Measurements from ENCODE around the gene NDC80. TPM values are rescaled to one million over a fixed set of nuclear protein-coding genes. Genes with fewer than 3 reads are reported as not detected.
A peak's percentile ranks its signal among the peaks of the same experiment; 100 is the strongest.
"Not testable (repeated sequence)": the region's sequence is repeated elsewhere in the genome, so short reads cannot be mapped to it uniquely, and the experiment has no call there.

The NDC80 gene
- 10 to 100 TPM; 23.5 to 26.4 (median 24.7) TPM for polyA plus RNA-seq (ENCODE audit: insufficient read length in 4 of 4)

GRCh38 chr18:2571200-2572170, at the start of gene NDC80, which contains the start of gene METTL4:
Gene NDC80, plus strand, starts transcription at chr18:2571557. Its CDS starts 1,429 bp downstream, at chr18:2572986.
Gene METTL4, minus strand, starts transcription at chr18:2571505. Its CDS starts 4,289 bp downstream, at chr18:2567216.
- DNase-seq (ENCODE audit: low read depth in 4 of 4, low spot score in 3 of 4): peak; percentile 80 to 87 (median 84)

GRCh38 chr18:2522112-2522511, 49.2 kb upstream of the NDC80 start:
- no peak for DNase-seq (ENCODE audit: low read depth in 4 of 4, low spot score in 3 of 4)

GRCh38 chr18:2524794-2525198, 46.6 kb upstream of the NDC80 start:
- not testable (repeated sequence) for DNase-seq (ENCODE audit: low read depth in 4 of 4, low spot score in 3 of 4)

GRCh38 chr18:2526329-2526728, 45.0 kb upstream of the NDC80 start:
- DNase-seq (ENCODE audit: low read depth in 4 of 4, low spot score in 3 of 4): no peak

GRCh38 chr18:2529154-2529553, 42.2 kb upstream of the NDC80 start:
- no peak for DNase-seq (ENCODE audit: low read depth in 4 of 4, low spot score in 3 of 4)

- no peak for DNase-seq (ENCODE audit: low read depth in 4 of 4, low spot score in 3 of 4)
Measured at GRCh38 chr18:2531751-2532150, 39.6 kb upstream of the NDC80 start.

GRCh38 chr18:2532797-2533196, 38.6 kb upstream of the NDC80 start:
- DNase-seq (ENCODE audit: low read depth in 4 of 4, low spot score in 3 of 4): no peak

- no peak for DNase-seq (ENCODE audit: low read depth in 4 of 4, low spot score in 3 of 4)
Measured at GRCh38 chr18:2534906-2535305, 36.5 kb upstream of the NDC80 start.

- DNase-seq (ENCODE audit: low read depth in 4 of 4, low spot score in 3 of 4): no peak
Measured at GRCh38 chr18:2535419-2535910, 35.9 kb upstream of the NDC80 start.

GRCh38 chr18:2536063-2536462, 35.3 kb upstream of the NDC80 start:
- DNase-seq (ENCODE audit: low read depth in 4 of 4, low spot score in 3 of 4): no peak

- no peak for DNase-seq (ENCODE audit: low read depth in 4 of 4, low spot score in 3 of 4)
Measured at GRCh38 chr18:2536493-2536892, 34.9 kb upstream of the NDC80 start.

- DNase-seq (ENCODE audit: low read depth in 4 of 4, low spot score in 3 of 4): no peak
Measured at GRCh38 chr18:2537296-2537695, 34.1 kb upstream of the NDC80 start.

- no peak for DNase-seq (ENCODE audit: low read depth in 4 of 4, low spot score in 3 of 4)
Measured at GRCh38 chr18:2538236-2538635, 33.1 kb upstream of the NDC80 start.

GRCh38 chr18:2538844-2539243, 32.5 kb upstream of the NDC80 start:
- DNase-seq (ENCODE audit: low read depth in 4 of 4, low spot score in 3 of 4): no peak

- DNase-seq (ENCODE audit: low read depth in 4 of 4, low spot score in 3 of 4): peak in 1 of 4 donors; percentile 33
Measured at GRCh38 chr18:2540575-2540974, 30.8 kb upstream of the NDC80 start.

GRCh38 chr18:2541925-2542563, 29.3 kb upstream of the NDC80 start:
- not testable (repeated sequence) for DNase-seq (ENCODE audit: low read depth in 4 of 4, low spot score in 3 of 4)

- no peak for DNase-seq (ENCODE audit: low read depth in 4 of 4, low spot score in 3 of 4)
Measured at GRCh38 chr18:2545155-2545554, 26.2 kb upstream of the NDC80 start.

GRCh38 chr18:2547477-2548087, 23.8 kb upstream of the NDC80 start:
- DNase-seq (ENCODE audit: low read depth in 4 of 4, low spot score in 3 of 4): no peak

GRCh38 chr18:2549462-2549861, 21.9 kb upstream of the NDC80 start:
- no peak for DNase-seq (ENCODE audit: low read depth in 4 of 4, low spot score in 3 of 4)

- no peak for DNase-seq (ENCODE audit: low read depth in 4 of 4, low spot score in 3 of 4)
Measured at GRCh38 chr18:2551425-2551824, 19.9 kb upstream of the NDC80 start.

- no peak for DNase-seq (ENCODE audit: low read depth in 4 of 4, low spot score in 3 of 4)
Measured at GRCh38 chr18:2554696-2555095, 16.7 kb upstream of the NDC80 start.
